Left ventricle myocardium inferior (tissue), 1 donor: ENCODE data around the gene PRDM12. TPM values are rescaled to one million over a fixed set of nuclear protein-coding genes. Genes with fewer than 3 reads are reported as not detected.
A peak's percentile ranks its signal among the peaks of the same experiment; 100 is the strongest.

Source experiments
- DNase-seq: peaks from one replicate; pipeline ENCODE4 v3.0.0-alpha.2; 2020
- H3K27ac ChIP-seq: fragments of 200-600 bp; replicated peaks from 2 replicates; pipeline ENCODE4 v1.8.0; 2021
- H3K27me3 ChIP-seq: fragments of 200-600 bp; 2 replicates; pipeline ENCODE4 v1.8.0; 2021; ENCODE audit warnings: low read depth
- H3K36me3 ChIP-seq: fragments of 200-600 bp; 2 replicates; pipeline ENCODE4 v1.8.0; 2021
- H3K4me1 ChIP-seq: fragments of 200-600 bp; 2 replicates; pipeline ENCODE4 v1.8.0; 2021
- H3K4me3 ChIP-seq: fragments of 200-600 bp; 2 replicates; pipeline ENCODE4 v1.8.0; 2021; ENCODE audit warnings: mild to moderate bottlenecking, moderate library complexity
- H3K9me3 ChIP-seq: fragments of 200-600 bp; replicated peaks from 2 replicates; pipeline ENCODE4 v1.8.0; 2021
- CTCF ChIP-seq: fragments of 200-600 bp; IDR thresholded peaks from 2 replicates; pipeline ENCODE4 v1.8.0; 2021; ENCODE audit warnings: antibody characterized with exemption, mild to moderate bottlenecking, borderline replicate concordance
- intact Hi-C: fragments of 100-400 bp; cut with micrococcal nuclease; formaldehyde crosslinking; loops from one replicate; pipeline ENCODE4 v1.11.0; 2022
- total RNA-seq: library from RNA; stranded (reverse); fragmentation: NEBNext Ultra II Directional; extraction: Animal tissue kit (Norgen Biotek cat#: 25700); gene quantifications from one replicate; pipeline ENCODE4 v1.2.1, GENCODE V29; 2021
- donor health status: DM: no; HTN: yes; CAD: no; lungs with severe emphysema.

The PRDM12 gene
- total RNA-seq, 1 donor from 2014 or later, result not detected

DNA sequence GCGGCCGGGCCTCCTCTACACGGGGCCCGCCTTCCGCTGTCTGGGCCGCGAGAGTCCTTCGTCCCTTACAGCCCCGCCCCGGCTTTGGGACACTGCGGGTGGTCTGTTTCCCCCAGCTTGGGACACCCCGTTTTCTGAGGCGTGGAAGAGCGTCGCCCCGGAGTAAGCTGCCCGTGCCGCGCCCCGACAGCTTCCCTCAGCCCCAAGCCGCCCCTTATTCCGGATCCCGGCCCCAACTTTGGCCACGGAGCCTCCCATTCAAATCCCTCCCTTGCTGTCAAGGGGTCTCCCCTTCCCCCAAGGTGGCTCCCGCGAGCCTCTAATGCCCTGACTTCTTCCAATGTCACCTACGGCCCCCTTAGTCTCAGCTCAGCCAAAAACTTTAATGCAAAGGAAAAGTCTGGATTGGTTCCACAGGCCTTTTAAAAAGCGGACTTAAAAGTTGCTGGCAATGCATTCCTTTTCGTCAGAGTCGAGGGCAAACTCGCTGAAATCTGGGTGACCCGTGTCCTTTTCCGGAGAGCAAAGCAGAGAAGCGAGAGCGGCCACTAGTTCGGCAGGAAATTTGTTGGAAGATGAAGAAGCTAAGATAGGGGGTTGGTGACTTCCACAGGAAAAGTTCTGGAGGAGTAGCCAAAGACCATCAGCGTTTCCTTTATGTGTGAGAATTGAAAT is 49.0 kb downstream of the PRDM12 start:
- no peak for TF ChIP-seq CTCF
- Histone ChIP-seq H3K27me3 (no peaks in the 10 kb centered on the region), H3K27ac (peak overlapping the region; percentile 99), H3K4me3 (peak overlapping the region; percentile 98), H3K36me3 (no peaks in the 10 kb centered on the region), H3K9me3 (no peaks in the 10 kb centered on the region), H3K4me1 (peaks cover 52% of the 10 kb centered on the region)
- intact Hi-C loops, result loop anchor here (10.0 kb wide), 1 partner anchor 51 kb away; no protein-coding TSS in a partner anchor
- DNase-seq, result no peak

DNA sequence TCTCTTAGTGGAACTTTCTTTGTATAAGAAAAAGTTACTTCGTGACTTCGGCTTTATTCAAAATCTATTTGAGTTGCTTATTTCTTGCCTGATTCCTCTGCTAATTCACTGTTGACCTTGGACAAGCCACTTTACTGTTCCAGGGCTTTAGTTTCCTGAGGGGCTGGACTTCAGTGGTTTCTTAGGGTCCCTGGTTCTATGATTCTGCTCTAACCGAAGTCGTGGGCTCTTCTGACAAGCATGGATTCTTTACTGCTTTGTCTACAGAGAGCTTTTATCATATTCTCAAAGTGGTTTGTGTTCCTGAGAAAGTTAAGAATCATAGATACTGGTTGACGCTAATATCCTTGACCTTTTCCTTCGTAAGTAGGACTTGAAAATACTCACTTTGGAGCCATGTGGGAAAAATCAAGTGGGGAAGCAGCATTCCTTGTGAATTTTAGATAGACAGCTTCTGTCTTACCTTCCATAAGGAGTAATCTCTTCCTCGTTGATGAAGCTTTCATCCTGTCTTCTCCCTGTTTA is 50.3 kb downstream of the PRDM12 start:
- Histone ChIP-seq H3K9me3 (no peaks in the 10 kb centered on the region), H3K27me3 (no peaks in the 10 kb centered on the region), H3K4me3 (peak overlapping the region; percentile 98), H3K36me3 (no peaks in the 10 kb centered on the region), H3K27ac (peak overlapping the region; percentile 99), H3K4me1 (peaks cover 54% of the 10 kb centered on the region)
- DNase-seq, result no peak
- TF ChIP-seq CTCF, result no peak
- intact Hi-C loops, result loop anchor here (10.0 kb wide), 1 partner anchor 50 kb away; no protein-coding TSS in a partner anchor

GRCh38 chr9:130715270-130715669 is 50.9 kb downstream of the PRDM12 start:
- TF ChIP-seq CTCF, result no peak
- H3K4me1 ChIP-seq, result peaks cover 54% of the 10 kb centered on the region
- H3K36me3 ChIP-seq, result no peaks in the 10 kb centered on the region
- no peaks in the 10 kb centered on the region for H3K27me3 ChIP-seq
- peak overlapping the region; percentile 98 for H3K4me3 ChIP-seq
- no peak for DNase-seq
- H3K9me3 ChIP-seq, result no peaks in the 10 kb centered on the region
- peak overlapping the region; percentile 99 for H3K27ac ChIP-seq
- intact Hi-C loops, result loop anchor here (10.0 kb wide), 1 partner anchor 50 kb away; no protein-coding TSS in a partner anchor

DNA sequence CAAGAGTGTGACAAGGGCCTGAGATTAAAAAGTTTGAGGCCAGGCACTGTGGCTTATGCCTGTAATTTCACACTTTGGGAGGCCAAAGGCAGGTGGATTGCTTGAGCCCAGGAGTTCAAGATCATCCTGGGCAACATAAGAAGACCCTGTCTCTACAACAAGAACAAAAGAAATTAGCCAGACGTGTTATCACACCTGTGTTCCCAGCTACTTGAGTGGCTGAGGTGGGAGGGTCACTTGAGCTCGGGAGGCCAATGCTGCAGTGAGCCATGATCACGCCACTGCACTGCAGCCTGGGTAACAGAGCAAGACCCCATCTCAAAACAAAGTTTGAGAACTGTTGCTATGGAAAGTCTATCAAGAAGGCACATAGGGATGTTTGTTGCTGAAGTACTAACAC is 54.2 kb downstream of the PRDM12 start:
- Histone ChIP-seq H3K27me3 (no peaks in the 10 kb centered on the region), H3K9me3 (no peaks in the 10 kb centered on the region), H3K27ac (no peak overlapping the region), H3K36me3 (no peaks in the 10 kb centered on the region), H3K4me1 (peaks cover 41% of the 10 kb centered on the region), H3K4me3 (no peak overlapping the region)
- intact Hi-C loops, result loop anchor here (10.0 kb wide), 1 partner anchor 46 kb away; no protein-coding TSS in a partner anchor
- no peak for DNase-seq
- no peak for TF ChIP-seq CTCF

DNA sequence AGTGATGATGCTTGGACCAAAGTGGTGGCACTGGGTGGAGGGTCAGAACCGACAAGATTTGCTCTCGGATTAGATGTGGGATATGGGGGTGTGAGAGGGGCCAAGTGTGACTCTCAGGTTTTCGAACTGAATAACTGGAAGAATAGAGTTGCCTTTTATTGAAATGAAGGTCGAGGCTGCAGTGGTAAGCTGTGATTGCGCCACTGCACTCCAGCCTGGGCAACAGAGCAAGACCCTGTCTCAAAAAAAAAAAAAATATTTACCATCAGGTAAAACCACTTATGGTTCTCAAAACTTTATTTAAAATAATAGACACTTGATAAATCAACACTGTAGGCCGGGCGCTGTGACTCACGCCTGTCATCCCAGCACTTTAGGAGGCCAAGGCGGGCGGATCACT is 56.4 kb downstream of the PRDM12 start:
- no peak for DNase-seq
- no peaks in the 10 kb centered on the region for H3K36me3 ChIP-seq
- H3K4me3 ChIP-seq, result no peak overlapping the region
- intact Hi-C loops, result no loop called here
- no peak overlapping the region for H3K27ac ChIP-seq
- no peak for TF ChIP-seq CTCF
- H3K9me3 ChIP-seq, result no peaks in the 10 kb centered on the region
- H3K27me3 ChIP-seq, result no peaks in the 10 kb centered on the region
- H3K4me1 ChIP-seq, result peaks cover 23% of the 10 kb centered on the region
